GM12865 (cell line): Measurements from ENCODE around the gene MRPL9.

Source experiments
- DNase-seq: peaks from one replicate; pipeline ENCODE4 v3.0.0; 2010; ENCODE audit warnings: low read depth
- H3K4me3 ChIP-seq: 2 replicates; pipeline ENCODE4 v1.5.1; 2011; ENCODE audit warnings: mild to moderate bottlenecking, low read depth, low read length, control low read depth
- TF ChIP-seq, protein P1 (sequence below): IDR thresholded peaks from 2 replicates; pipeline ENCODE4 v1.5.1; 2011; ENCODE audit warnings: low read length, control low read depth, low read depth, inconsistent platforms; ENCODE audit not compliant: insufficient read depth; ENCODE audit errors: missing control alignments

The MRPL9 gene

DNA sequence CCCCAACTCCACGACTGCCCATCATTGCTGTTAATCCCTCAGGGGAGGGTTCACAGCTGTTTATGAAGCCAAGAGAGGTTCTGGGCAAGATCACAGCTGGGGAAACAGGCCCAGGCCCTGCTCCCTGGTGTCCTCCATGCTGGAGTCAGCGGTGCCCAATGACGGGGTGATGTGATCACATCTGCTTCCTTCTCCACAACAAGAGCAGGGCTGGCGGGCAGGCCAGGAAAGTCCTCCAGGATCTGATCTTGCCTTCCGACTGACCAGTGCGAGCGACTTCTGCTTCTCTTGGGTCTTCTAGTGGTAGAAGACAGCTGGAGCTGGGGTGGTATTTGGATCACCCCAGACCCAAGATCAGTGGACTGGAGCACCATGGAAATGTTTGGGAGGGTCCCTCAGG, 42.9 kb upstream of the MRPL9 start:
- no peak for DNase-seq
- TF ChIP-seq, protein P1, sequence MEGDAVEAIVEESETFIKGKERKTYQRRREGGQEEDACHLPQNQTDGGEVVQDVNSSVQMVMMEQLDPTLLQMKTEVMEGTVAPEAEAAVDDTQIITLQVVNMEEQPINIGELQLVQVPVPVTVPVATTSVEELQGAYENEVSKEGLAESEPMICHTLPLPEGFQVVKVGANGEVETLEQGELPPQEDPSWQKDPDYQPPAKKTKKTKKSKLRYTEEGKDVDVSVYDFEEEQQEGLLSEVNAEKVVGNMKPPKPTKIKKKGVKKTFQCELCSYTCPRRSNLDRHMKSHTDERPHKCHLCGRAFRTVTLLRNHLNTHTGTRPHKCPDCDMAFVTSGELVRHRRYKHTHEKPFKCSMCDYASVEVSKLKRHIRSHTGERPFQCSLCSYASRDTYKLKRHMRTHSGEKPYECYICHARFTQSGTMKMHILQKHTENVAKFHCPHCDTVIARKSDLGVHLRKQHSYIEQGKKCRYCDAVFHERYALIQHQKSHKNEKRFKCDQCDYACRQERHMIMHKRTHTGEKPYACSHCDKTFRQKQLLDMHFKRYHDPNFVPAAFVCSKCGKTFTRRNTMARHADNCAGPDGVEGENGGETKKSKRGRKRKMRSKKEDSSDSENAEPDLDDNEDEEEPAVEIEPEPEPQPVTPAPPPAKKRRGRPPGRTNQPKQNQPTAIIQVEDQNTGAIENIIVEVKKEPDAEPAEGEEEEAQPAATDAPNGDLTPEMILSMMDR = no peak
- no peak overlapping the region for H3K4me3 ChIP-seq

GRCh38 chr1:151805066-151805820, 41.9 kb upstream of the MRPL9 start, which contains the start of gene LINGO4:
TSS of gene LINGO4 (minus strand) at chr1:151805419. CDS start at chr1:151802704, 2,715 bp downstream.
- TF ChIP-seq, protein P1 = no peak
- no peak for DNase-seq
- no peak within 1 kb of the TSS for H3K4me3 ChIP-seq

- H3K4me3 ChIP-seq = no peak overlapping the region
- no peak for DNase-seq
- TF ChIP-seq, protein P1 = no peak
Measured at GRCh38 chr1:151803915-151804314, 40.6 kb upstream of the MRPL9 start.

- no peak overlapping the region for H3K4me3 ChIP-seq
- TF ChIP-seq, protein P1 = no peak
- DNase-seq = no peak
Measured at GRCh38 chr1:151803164-151803563, 39.9 kb upstream of the MRPL9 start.

DNA sequence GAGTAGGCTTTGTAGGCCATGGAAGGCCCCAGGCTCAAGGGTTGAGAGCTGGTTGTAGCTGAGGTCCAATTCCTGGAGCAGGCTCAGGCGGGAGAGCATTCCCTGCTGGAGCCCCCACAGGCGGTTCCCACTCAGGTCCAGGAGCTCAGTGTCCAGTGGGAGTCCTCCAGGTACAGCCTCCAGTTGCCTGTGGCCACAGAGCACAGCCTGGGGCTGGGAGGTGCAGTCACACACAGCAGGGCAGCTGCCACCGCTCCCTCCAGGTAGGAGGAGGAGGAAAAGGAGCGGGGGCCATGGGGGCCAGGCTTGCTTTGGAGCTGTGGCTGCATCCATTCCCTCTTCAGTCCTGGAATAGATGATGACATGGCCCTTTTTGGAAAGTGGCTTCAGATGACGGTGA, 39.1 kb upstream of the MRPL9 start:
- no peak overlapping the region for H3K4me3 ChIP-seq
- no peak for DNase-seq

DNA sequence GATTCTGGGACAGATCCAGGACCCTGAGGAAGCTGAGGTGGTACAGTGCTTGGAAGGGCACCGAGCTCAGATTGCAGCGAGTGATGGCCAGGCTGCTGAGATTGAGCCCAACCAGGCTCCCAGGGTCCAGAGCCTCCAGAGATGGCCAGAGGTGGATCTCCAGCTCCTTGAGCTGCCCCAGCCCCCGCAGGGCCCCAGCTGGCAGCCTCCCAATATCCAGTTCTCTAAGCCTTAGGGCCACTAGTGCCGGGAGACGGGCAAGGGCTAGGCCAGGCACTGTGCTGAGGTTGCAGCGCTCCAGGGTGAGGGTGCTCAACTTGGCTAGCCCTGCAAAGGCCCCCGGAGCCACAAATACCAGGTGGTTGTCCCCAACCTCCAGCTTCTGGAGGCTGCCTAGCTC, 38.5 kb upstream of the MRPL9 start:
- TF ChIP-seq, protein P1 = no peak
- H3K4me3 ChIP-seq = no peak overlapping the region
- DNase-seq = no peak

More for the DNA sequence above, 39.1 kb upstream of the MRPL9 start:
- TF ChIP-seq, protein P1 = no peak

- TF ChIP-seq, protein P1 = no peak
- no peak overlapping the region for H3K4me3 ChIP-seq
- no peak for DNase-seq
Measured at GRCh38 chr1:151801310-151801820, 38.1 kb upstream of the MRPL9 start.
